ENCODE data around the gene LRPAP1.

DNA sequence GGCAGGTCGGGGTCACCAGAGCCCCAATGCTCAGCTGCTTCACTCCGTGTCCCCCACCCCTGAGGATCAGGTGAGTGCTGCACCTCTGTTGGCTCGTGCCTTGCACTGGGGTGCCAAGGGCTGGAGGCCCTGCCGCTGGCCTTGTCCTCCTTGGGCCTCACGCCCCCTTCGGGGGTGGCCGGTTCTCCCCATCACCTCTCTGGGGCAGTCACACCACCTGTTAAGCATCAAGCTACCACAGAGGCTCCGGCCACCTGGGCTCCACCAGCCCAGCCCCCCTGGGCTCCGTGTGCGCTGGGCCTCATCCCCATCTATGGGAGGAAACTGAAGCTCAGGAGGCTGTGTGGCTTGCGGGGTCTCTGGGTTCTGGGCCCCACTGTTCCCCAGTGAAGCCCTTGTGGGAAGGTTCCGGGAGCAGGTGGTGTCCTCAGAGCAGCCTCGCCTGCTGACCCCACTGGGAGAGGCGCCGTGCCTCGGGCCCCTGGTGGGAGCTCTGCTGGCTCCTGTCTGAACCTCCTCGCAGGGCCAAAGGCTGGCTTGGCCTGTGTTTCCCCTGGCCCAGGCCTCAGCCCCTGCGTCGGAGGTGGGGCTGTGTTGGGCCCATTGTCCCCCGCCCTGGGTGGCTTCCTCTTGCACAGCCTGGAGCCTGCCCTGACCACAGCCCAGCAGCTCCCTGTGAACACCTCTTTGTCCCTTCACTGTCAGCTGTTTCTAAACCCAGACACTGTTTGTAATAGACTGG is 38.3 kb downstream of the LRPAP1 start:
- no peak for TF ChIP-seq SETDB1 (IDR thresholded peaks at IDR 0.05; ENCODE audit: insufficient read length, low read length)
- TF ChIP-seq, protein P1, sequence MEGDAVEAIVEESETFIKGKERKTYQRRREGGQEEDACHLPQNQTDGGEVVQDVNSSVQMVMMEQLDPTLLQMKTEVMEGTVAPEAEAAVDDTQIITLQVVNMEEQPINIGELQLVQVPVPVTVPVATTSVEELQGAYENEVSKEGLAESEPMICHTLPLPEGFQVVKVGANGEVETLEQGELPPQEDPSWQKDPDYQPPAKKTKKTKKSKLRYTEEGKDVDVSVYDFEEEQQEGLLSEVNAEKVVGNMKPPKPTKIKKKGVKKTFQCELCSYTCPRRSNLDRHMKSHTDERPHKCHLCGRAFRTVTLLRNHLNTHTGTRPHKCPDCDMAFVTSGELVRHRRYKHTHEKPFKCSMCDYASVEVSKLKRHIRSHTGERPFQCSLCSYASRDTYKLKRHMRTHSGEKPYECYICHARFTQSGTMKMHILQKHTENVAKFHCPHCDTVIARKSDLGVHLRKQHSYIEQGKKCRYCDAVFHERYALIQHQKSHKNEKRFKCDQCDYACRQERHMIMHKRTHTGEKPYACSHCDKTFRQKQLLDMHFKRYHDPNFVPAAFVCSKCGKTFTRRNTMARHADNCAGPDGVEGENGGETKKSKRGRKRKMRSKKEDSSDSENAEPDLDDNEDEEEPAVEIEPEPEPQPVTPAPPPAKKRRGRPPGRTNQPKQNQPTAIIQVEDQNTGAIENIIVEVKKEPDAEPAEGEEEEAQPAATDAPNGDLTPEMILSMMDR (tag by site-specific recombination; IDR thresholded peaks at IDR 0.05) = no peak
- TF ChIP-seq, protein P2, sequence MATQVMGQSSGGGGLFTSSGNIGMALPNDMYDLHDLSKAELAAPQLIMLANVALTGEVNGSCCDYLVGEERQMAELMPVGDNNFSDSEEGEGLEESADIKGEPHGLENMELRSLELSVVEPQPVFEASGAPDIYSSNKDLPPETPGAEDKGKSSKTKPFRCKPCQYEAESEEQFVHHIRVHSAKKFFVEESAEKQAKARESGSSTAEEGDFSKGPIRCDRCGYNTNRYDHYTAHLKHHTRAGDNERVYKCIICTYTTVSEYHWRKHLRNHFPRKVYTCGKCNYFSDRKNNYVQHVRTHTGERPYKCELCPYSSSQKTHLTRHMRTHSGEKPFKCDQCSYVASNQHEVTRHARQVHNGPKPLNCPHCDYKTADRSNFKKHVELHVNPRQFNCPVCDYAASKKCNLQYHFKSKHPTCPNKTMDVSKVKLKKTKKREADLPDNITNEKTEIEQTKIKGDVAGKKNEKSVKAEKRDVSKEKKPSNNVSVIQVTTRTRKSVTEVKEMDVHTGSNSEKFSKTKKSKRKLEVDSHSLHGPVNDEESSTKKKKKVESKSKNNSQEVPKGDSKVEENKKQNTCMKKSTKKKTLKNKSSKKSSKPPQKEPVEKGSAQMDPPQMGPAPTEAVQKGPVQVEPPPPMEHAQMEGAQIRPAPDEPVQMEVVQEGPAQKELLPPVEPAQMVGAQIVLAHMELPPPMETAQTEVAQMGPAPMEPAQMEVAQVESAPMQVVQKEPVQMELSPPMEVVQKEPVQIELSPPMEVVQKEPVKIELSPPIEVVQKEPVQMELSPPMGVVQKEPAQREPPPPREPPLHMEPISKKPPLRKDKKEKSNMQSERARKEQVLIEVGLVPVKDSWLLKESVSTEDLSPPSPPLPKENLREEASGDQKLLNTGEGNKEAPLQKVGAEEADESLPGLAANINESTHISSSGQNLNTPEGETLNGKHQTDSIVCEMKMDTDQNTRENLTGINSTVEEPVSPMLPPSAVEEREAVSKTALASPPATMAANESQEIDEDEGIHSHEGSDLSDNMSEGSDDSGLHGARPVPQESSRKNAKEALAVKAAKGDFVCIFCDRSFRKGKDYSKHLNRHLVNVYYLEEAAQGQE (tag by site-specific recombination; IDR thresholded peaks at IDR 0.05) = no peak
- TF ChIP-seq PATZ1 (tag by site-specific recombination; IDR thresholded peaks at IDR 0.05) = no peak

Measured in HEK293 (cell line).